OCI-LY7 (cell line): ENCODE data around the gene TTC34.
"Not testable (repeated sequence)": the region's sequence is repeated elsewhere in the genome, so short reads cannot be mapped to it uniquely, and the experiment has no call there.

ENCODE experiments used
- CTCF ChIP-seq: fragments of 200-600 bp; sonication (generic); conservative IDR thresholded peaks from 2 replicates; pipeline ENCODE4 v1.5.1; 2014; ENCODE audit warnings: mild to moderate bottlenecking, antibody characterized with exemption, low read length, moderate library complexity, mixed read lengths
- EZH2phosphoT487 ChIP-seq: fragments of 200-600 bp; sonication (generic); IDR thresholded peaks from 2 replicates; pipeline ENCODE4 v1.6.1; 2018; ENCODE audit warnings: low read depth, borderline replicate concordance, mild to moderate bottlenecking, mixed run types, antibody characterized with exemption, low read length, moderate library complexity, mixed read lengths

- not testable (repeated sequence) for TF ChIP-seq CTCF, EZH2phosphoT487
These were observed 141.7 kb downstream of the TTC34 start for GRCh38 chr1:2659806-2660205.
